ENCODE data around the gene MYO3B.

DNA sequence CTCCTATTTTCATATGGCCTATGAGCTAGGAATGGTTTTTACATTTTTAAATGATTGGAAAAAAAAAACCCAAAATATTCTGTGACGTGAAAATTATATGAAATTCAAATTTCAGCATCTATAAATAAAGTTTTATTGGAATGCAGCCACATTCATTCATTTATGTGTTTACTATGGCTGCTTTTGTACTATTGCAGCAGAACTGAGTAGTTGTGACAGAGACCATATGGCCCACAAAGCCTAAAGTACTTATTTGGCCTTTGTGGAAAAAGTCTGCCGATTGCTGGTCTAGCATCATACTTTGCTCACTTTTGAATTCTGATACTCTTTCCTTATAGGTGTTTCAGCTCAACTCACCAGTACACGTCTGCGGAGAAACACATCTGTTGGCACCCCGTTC, 39.0 kb downstream of the MYO3B start:
- TF ChIP-seq, protein P1, sequence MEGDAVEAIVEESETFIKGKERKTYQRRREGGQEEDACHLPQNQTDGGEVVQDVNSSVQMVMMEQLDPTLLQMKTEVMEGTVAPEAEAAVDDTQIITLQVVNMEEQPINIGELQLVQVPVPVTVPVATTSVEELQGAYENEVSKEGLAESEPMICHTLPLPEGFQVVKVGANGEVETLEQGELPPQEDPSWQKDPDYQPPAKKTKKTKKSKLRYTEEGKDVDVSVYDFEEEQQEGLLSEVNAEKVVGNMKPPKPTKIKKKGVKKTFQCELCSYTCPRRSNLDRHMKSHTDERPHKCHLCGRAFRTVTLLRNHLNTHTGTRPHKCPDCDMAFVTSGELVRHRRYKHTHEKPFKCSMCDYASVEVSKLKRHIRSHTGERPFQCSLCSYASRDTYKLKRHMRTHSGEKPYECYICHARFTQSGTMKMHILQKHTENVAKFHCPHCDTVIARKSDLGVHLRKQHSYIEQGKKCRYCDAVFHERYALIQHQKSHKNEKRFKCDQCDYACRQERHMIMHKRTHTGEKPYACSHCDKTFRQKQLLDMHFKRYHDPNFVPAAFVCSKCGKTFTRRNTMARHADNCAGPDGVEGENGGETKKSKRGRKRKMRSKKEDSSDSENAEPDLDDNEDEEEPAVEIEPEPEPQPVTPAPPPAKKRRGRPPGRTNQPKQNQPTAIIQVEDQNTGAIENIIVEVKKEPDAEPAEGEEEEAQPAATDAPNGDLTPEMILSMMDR (IDR thresholded peaks at IDR 0.05; ENCODE audit: low read depth, low read length), result no peak
- TF ChIP-seq MYC (IDR thresholded peaks at IDR 0.05; ENCODE audit: low read depth, low read length), result no peak

All from NB4 (cell line).